NCI-H1048 (cell line): Measurements from ENCODE around the gene RARRES2.
"Not testable (repeated sequence)": the region's sequence is repeated elsewhere in the genome, so short reads cannot be mapped to it uniquely, and the experiment has no call there.

Source experiments
- DNase-seq: peaks from one replicate; lab custom pipeline; 2025; lab: John Stamatoyannopoulos, UW

The RARRES2 gene

DNA sequence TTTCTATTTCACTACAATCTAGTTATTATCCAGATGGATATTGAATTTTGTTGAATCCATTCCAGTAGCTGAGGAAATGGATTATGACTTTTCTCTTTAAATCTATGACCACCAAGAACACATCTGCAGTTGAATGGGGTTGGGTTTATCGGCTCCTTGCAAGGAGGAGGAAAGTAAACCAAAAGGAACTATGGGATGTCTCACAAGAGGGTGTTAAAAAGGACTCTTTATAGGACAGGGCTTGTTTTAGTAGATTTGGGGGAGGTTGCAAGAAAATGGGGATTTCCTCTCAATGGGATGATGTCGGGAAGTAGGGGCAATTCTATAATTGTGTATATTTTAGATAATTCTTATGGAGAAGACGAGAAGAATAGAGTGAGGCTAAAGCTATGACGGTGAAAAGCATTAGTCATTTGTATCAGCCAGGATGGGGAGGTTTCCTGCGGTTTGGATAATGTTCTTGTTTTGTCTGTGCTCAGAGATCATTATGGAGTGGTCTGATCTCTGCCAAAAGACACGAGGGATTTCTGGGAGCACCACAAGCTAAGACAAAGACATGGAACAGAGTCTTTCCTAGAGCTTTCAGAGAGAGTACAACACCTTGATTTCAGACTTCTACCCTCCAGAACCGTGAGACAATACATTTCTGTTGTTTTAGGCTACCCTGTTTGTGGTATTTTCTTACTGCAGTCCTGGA lies 23.5 kb downstream of the RARRES2 start:
- no peak for DNase-seq

DNA sequence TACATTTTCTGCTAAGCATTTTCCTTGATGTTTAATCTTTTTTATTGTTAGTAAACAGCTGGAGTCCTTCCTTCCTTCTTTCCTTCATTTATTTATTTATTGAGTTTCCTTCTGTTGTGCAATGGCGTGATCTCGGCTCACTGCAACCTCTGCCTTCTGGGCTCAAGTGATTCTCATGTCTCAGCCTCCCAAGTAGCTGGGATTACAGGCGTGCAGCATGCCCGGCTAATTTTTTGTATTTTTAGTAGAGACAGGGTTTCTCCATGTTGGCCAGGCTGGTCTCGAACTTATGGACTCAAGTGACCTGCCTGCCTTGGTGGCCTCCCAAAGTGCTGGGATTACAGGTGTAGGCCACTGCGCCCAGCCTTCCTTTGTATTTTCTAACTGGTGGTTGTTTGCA lies 24.4 kb downstream of the RARRES2 start:
- DNase-seq, result not testable (repeated sequence)

DNA sequence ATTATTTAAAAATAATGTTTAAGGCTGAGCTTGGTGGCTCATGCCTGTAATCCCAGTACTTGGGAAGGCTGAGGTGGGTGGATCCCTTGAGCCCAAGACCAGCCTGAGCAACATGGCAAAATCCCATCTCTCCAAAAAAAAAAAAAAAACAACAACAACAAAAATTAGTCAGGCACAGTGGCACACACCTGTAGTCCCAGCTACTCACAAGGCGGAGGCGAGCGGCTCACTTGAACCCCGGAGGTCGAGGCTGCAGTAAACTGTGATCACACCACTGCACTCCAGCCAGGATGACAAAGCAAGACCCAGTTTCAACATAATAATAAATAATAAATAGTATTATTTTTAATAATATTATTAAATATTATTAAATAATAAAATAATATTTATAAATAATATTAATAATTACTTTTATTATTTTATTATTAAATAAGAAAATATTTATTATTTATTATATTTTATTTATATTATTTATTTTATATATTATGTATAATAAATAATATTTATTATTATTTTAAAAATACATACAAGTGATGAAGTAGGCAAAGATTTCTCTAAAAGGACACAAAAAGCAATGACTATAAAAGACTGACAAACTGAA lies 26.7 kb downstream of the RARRES2 start:
- DNase-seq, result no peak

DNA sequence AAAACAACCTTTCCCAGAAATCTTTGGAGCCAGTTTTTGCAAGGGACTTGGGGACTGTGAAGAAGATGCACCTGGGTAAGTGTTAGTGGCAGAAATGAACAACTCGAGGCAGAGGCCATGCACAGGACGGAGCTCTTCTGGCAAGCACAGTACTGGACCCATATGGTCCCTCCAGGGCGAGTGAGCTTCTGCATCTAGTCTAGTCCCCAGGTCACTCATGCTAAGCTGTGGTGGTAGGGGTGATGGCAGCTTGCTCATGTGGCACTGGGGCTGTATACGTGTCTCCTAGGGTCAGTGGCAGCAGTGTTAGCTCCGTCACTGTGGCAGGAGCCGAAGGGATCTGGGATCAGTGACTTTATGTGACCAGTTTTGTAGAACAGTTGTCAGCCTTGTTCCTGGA lies 27.6 kb downstream of the RARRES2 start:
- no peak for DNase-seq

DNA sequence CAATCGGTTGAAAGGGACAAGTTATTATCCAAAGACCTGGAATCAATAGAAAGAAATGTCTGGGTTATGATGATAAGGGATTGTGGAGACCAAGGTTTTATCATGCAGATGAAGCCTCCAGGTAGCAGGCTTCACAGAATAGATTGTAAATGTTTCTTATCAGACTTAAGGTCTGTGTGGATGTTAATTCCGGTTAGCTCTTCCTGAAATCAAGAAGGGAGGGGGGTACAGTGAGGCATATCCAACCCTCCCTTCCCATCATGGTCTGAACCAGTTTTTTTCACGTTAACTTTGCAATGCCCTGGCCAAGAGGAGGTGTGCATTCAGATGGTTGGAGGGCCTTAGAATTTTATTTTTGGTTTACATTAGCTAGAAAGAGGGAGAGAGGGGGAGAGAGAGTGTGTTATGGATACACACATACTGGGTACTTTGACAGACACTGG lies 28.0 kb downstream of the RARRES2 start:
- DNase-seq, result no peak

DNA sequence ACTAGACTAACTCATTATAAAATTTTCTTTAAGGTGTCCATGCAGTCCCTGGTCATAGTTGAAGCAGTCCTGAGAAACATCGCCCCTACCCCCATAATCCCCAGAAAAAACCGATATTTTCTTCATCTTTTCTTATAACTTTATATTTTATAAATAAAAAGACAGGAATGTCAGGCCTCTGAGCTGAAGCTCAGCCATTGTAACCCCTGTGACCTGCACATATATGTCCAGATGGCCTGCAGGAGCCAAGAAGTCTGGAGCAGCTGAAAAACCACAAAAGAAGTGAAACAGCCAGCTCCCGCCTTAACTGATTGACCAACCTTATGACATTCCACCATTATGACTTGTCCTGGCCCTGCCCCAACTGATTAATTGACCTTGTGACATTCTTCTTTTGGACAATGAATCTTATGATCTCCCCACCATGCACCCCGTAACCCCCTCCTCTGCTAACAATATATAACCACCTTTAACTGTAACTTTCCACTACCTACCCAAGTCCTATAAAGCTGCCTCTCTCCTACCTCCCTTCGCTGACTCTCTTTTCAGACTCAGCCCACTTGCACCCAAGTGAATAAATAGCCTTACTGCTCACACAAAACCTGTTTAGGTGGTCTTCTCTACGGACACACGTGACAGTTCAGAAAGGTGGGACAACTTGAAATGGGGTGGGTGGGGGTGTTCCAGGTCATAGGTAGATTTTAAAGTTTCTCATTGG lies 28.6 kb downstream of the RARRES2 start:
- not testable (repeated sequence) for DNase-seq

DNA sequence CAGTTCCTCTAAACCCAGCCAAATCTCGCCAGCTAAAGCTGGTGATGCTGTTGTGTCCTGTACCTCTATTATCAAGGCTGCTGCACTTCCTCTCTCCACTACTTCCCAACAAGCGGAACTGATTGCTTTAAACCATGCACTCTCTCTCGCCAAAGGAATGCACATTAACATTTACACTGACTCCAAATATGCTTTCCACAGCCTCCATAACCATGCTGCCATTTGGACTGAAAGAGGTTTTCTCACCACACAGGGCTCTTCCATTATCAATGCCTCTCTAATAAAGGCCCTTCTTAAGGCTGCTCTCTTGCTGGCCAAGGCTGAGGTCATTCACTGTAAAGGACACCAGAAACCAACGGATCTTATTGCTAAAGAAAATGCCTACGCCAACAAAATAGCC lies 29.7 kb downstream of the RARRES2 start:
- DNase-seq, result no peak

DNA sequence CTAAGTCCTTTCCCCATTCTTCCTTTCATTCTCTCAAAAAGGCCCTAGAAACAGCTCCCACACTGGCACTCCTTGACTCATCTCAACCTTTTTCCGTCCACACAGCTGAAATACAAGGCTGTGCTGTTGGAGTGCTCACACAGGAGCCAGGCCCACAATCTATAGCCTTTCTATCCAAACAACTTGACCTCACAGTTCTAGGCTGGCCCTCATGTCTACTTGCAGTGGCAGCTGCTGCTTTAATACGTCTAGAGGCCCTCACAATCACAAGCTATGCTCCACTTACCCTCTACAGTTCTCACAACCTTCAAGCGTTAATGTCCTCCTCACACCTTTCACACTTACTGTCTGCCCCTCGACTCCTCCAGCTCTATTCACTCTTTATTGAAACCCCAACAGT lies 30.3 kb downstream of the RARRES2 start:
- no peak for DNase-seq

DNA sequence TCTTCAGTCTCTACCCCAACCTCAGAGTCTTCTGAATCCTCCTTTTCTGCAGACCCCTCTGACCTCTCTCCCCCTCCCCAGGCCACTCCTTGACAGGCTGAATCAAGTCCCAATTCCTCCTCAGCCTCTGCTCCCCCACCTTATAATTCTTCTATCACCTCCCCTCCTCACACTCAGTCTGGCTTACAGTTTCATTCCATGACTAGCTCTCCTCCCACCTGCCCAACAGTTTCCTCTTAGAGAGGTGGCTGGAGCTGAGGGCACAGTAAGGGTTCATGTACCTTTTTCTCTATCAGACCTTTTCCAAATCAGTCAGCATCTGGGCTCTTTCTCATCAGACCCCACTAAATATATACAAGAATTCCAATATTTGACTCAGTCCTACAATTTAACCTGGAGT lies 32.9 kb downstream of the RARRES2 start:
- DNase-seq, result no peak

DNA sequence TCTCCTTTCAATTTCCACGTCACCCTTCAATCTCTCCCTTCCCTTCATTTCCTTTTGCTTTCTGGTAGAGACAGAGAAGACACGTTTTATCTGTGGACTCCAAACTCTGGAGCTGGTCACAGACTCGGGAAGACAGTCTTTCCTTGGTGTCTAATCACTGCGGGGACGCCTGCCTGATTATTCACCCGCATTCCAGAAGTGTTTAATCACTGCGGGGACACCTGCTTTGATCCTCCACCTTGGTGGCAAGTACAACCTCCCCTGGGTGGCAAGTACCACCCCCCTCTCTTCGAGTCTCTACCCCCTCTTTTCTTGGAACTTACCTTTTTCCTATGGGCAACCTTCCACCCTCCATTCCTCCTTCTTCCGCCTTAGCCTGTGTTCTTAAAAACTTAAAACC lies 33.5 kb downstream of the RARRES2 start:
- no peak for DNase-seq

DNA sequence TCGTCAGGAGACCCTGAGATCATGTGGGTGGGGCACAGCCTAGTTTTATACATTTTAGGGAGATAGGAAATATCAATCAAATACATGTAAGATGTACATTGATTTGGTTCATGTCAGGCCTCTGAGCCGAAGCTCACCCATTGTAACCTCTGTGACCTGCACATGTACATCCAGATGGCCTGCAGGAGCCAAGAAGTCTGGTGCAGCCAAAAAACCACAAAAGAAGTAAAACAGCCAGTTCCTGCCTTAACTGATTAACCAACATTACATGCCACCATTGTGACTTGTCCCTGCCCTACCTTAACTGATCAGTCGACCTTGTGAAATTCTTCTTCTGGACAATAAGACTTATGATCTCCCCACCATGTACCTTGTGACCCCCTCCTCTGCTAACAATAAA lies 34.3 kb downstream of the RARRES2 start:
- no peak for DNase-seq

DNA sequence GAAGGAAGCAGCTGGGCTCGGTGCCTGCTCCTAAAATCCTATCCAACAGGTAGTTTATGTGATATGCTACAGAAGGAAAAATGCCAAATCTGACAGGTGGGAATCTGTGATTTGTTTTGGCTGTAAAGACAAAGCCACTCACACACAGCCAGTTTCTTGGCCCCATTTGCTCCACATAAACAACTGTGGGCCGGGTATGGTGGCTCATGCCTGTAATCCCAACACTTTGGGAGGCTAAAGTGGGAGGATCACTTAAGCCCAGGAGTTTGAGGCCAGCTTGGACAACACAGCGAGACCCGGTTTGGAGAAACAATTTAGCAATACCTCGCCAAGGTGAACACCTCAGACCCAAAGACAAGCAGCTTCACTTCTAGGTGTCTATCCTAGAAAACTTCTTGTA lies 35.1 kb downstream of the RARRES2 start:
- not testable (repeated sequence) for DNase-seq

DNA sequence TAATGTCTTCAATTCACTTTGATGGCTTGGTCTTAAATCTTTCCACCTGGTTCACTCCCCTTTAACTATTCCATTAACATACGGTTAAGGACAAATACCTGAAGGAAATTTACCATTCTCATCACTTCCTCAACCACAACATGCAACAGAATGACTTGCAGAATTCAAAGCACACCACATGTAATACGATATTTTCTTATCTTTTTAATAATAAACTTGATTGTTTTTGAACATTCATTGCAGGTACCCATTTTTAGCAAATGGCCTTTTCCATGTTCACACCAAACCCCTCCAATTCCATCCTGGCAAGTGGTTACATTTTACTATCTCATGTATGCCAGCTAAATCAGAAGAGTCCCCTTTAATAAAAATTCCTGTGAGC lies 35.5 kb downstream of the RARRES2 start:
- not testable (repeated sequence) for DNase-seq

DNA sequence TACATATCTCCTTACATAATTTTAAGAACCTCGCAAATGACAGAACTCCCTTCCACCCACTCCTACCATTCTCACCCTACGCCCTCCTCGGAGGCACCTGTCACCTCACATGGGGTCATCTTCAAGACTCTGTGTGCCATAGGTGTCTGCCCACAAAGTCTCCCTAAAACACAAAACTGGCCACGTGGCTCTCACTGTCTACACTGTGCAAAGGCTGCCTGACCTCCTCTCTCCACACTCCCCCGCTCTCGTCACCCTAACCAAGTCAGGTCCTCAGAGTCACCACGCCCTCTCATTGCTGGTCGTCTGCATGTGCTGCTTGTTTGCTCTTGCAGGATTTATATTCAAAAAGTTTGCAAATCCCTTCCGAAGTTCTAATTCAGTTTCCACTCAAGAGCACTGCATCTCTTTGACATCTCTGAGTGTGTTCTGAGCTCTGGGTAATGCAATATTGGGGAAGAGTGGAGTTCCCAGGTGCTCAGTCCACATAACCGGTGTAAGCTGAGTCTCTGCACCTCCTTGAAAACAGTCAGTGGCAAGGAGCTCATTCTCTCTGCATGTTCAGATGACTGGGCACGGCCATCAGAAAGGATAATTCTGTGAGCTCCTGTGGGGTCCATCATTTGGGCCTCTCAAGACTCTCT lies 36.0 kb downstream of the RARRES2 start:
- not testable (repeated sequence) for DNase-seq

DNA sequence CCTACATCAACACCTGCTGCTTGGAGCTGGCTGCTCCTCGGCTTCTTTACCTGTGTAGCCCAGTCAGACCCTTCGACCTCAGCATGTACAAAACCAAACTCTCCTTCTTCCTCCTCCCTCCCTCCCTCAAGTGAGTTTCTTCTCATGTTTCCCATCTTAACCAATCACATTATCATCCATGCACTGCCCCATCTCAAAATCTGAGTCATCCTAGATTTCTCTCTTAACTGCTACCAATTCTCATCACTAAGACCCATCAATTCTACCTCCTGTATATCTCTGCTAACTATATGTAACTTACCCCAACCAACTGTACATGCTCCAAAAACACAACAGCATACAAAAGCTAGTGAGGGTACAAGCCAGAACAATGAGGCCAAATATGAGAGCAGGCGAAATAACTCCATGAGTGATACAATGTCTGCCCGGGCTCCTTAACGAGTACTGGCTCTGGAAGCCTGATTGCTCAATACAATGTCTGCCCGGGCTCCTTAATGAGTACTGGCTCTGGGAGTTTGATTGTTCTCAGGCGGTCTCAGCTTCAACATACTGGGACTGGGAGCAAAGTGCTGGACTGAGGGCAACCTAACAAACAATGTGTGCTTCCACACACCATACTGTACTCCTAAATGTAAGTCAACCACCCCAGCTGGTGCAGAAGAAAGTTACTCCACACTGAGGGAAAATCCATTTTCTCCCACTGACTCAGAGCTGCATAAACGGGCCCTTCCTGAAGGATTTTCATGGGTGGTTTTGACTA lies 36.8 kb downstream of the RARRES2 start:
- not testable (repeated sequence) for DNase-seq

DNA sequence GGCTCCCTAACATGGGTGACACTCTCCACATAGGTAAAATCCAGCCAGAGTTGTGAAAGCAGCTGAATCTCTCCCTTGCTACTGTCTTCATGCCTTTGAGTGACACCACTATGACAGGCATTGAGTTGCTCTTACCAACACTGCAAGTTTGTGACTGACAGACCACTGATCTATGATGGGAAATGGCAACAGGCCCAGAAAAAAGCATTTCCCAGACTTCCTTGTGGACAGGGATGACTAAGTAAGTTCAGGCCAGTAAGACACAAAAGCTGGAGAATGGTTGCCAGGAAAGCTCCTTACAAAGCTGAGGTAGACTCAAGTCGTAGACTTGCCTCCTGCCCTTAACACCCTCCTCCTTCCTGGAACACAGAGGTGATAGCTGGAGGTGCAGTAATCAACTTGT lies 38.5 kb downstream of the RARRES2 start:
- DNase-seq, result not testable (repeated sequence)

DNA sequence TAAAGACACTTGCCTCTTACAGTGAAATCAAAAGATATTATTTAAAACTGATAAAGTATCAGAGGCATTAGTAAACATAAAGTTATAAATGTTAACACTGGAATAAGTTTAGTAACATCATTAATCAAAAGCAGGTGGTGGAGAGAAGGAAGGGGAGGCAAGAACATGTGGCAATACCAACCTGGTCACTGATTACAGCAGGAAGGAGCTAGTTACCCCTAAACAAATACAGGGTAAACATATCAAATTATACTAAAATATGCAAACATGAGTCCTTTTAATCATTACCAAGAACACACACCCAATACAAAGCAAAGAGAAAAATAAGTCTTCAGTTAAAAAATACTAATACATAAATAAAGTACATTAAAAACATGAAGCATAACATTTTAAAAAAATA lies 43.5 kb downstream of the RARRES2 start:
- not testable (repeated sequence) for DNase-seq

DNA sequence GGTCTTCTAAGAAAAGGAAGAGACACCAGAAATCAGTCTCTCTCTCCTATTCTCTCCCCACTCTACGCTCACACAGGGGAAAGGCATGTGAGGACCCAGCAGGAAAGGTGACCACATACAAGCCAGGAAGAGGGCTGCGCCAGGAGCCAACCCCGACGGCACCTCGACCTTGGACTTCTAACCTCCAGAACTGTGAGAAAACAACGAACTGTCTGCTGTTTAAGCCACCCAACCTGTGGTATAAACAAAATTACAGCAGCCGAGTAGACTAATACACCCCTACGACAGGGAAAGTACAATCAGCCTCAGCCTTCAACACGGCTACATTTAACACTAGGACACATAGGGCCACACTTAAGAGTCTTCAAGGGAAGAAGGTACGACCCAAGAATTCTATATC lies 44.6 kb downstream of the RARRES2 start:
- DNase-seq, result not testable (repeated sequence)

DNA sequence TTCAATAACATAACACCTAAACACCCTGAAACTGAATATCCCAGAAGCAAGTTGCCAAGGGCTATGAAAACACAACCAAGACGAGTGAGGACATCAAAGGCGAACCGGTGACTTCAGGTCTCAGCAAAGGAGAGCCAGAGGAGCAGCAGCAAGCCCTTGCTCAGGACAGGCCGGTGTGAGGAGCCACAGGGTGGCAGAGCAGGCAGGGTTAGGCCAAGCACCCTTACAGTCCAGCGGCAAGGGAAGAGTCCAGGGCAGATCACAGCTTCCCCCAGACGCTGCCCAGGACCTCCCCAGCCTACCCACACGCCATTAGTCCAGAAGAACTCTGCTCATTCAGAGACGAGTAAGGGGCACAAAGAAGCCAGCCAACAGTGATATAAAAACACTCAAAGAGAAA lies 45.8 kb downstream of the RARRES2 start:
- DNase-seq, result not testable (repeated sequence)

DNA sequence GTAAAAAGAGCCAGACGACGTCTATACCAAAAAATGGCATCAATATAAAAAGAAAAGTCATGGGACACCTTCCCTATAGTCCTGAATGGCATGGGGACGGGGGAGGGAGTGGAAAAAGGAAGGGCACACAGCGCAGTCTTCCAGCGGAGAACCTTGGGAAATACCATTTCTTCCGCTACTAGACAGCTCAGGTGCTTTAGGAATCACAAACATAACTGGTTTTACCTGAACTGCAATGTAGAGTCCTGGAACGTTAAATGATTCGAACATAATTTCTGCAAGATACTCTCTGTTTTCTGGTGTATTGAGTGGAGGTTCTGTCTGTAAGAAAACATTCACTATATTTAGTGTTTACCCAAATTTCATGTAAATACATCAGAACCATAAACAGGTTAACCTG lies 46.4 kb downstream of the RARRES2 start:
- not testable (repeated sequence) for DNase-seq

DNA sequence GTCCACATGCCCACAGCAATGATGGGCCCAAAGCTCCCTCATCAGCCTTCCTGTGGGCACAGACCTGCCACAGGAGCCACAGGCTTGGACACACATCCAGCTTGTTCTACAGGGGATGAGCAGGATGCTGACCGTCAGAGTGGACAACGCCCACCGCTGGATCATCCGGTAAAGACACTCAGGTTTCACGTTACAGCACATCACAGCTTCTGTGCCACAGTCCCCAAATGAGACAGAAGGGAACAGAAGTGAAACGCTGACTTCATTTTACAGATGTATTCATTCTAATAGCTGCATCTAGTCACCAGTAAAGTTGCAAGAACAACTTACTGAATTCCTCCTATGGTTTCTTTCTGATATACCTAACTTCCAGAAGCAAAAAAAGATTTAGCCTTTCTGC lies 51.1 kb downstream of the RARRES2 start:
- not testable (repeated sequence) for DNase-seq

DNA sequence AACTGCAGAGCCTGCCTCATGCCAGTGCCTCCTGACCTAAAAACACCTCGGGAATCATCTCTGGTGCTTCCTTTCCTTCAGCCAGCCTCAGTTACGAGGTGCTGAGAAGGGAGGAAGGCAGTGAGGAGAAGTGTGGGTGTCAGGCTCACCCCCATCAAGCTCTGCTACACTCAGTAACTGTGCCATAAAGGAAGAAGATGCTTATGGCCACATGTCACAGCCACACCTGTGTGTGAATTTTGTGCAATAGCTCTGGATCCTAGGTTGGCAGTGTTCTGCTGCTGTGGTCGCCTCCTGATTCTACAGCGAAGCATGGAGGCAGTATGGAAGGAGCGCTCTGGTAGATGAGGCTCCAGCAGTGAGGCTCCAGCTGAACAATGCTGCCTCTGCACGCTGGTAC lies 52.6 kb downstream of the RARRES2 start:
- DNase-seq, result not testable (repeated sequence)
